MM.1S (cell line): ENCODE results near the gene GLMP.

Experiments used
- DNase-seq: peaks from one replicate; pipeline ENCODE4 v3.0.0-alpha.2; 2015
- H2AFZ ChIP-seq: fragments of 300-600 bp; sonication (generic); 2 replicates; pipeline ENCODE4 v1.6.0; 2016; ENCODE audit warnings: antibody characterized with exemption, low read length
- H3F3A ChIP-seq: fragments of 300-600 bp; sonication (generic); 2 replicates; pipeline ENCODE4 v1.6.1; 2016; ENCODE audit warnings: mild to moderate bottlenecking, antibody characterized with exemption, low read length, moderate library complexity, mixed read lengths; ENCODE audit not compliant: insufficient read depth
- H3K27ac ChIP-seq: fragments of 300-600 bp; sonication (generic); 2 replicates; pipeline ENCODE4 v1.5.1; 2016; ENCODE audit warnings: mild to moderate bottlenecking, low read length
- H3K27me3 ChIP-seq: fragments of 300-600 bp; sonication (generic); replicated peaks from 2 replicates; pipeline ENCODE4 v1.6.0; 2016; ENCODE audit warnings: low read length; ENCODE audit not compliant: insufficient read depth
- H3K36me3 ChIP-seq: fragments of 300-600 bp; sonication (generic); replicated peaks from 2 replicates; pipeline ENCODE4 v1.6.1; 2016; ENCODE audit warnings: mild to moderate bottlenecking, low read length, mixed read lengths; ENCODE audit not compliant: insufficient read depth
- H3K4me1 ChIP-seq: fragments of 300-600 bp; sonication (generic); 2 replicates; pipeline ENCODE4 v1.6.1; 2016; ENCODE audit warnings: low read length, mixed read lengths
- H3K4me2 ChIP-seq: fragments of 300-600 bp; sonication (generic); 2 replicates; pipeline ENCODE4 v1.6.0; 2016; ENCODE audit warnings: low read depth, low read length
- H3K4me3 ChIP-seq: fragments of 300-600 bp; sonication (generic); 2 replicates; pipeline ENCODE4 v1.5.1; 2016; ENCODE audit warnings: low read length, mixed read lengths
- H3K79me2 ChIP-seq: fragments of 300-600 bp; sonication (generic); 2 replicates; pipeline ENCODE4 v1.6.1; 2016; ENCODE audit warnings: mixed run types, low read length, mixed read lengths
- H3K9ac ChIP-seq: fragments of 300-600 bp; sonication (generic); 2 replicates; pipeline ENCODE4 v1.6.1; 2016; ENCODE audit warnings: low read length, mixed read lengths
- H3K9me2 ChIP-seq: fragments of 300-600 bp; sonication (generic); replicated peaks from 2 replicates; pipeline ENCODE4 v1.6.1; 2016; ENCODE audit warnings: mild to moderate bottlenecking, low read length, mixed read lengths; ENCODE audit not compliant: insufficient read depth
- H3K9me3 ChIP-seq: fragments of 300-600 bp; sonication (generic); replicated peaks from 2 replicates; pipeline ENCODE4 v1.6.1; 2016; ENCODE audit warnings: mild to moderate bottlenecking, low read length, mixed read lengths; ENCODE audit not compliant: insufficient read depth
- H4K20me1 ChIP-seq: fragments of 300-600 bp; sonication (generic); 2 replicates; pipeline ENCODE4 v1.6.1; 2016; ENCODE audit warnings: mild to moderate bottlenecking, low read length, moderate library complexity, mixed read lengths; ENCODE audit not compliant: insufficient read depth
- CTCF ChIP-seq: fragments of 300-600 bp; sonication (generic); IDR thresholded peaks from 2 replicates; pipeline ENCODE4 v1.5.1; 2016; ENCODE audit warnings: antibody characterized with exemption, low read length, mixed read lengths
- EZH2 ChIP-seq: fragments of 300-600 bp; sonication (generic); optimal IDR thresholded peaks from 2 replicates; pipeline ENCODE3; 2017; ENCODE audit warnings: low read depth, mild to moderate bottlenecking, antibody characterized with exemption, low read length, mixed read lengths
- EZH2phosphoT487 ChIP-seq: fragments of 300-600 bp; sonication (generic); IDR thresholded peaks from 2 replicates; pipeline ENCODE4 v1.6.1; 2018; ENCODE audit warnings: antibody characterized with exemption, low read length

The GLMP gene

GRCh38 chr1:156259805-156260204 is 35.7 kb downstream of the GLMP start:
- Histone ChIP-seq H3K36me3 (peaks cover 32% of the 10 kb centered on the region), H3K79me2 (0 out of 2 replicates have a peak, but pooled peaks cover 3% of the 10 kb centered on the region), H2AFZ (no peak overlapping the region), H3K9me2 (no peaks in the 10 kb centered on the region), H3F3A (no peaks in the 10 kb centered on the region), H3K27me3 (no peaks in the 10 kb centered on the region), H3K27ac (no peak overlapping the region), H3K4me3 (no peak overlapping the region), H3K9me3 (no peaks in the 10 kb centered on the region), H3K4me1 (no peaks in the 10 kb centered on the region), H3K9ac (no peak overlapping the region), H4K20me1 (no peaks in the 10 kb centered on the region), H3K4me2 (no peak overlapping the region)
- no peak for DNase-seq
- peak; percentile 40 for TF ChIP-seq CTCF
- TF ChIP-seq EZH2: no peak
- no peak for TF ChIP-seq EZH2phosphoT487

GRCh38 chr1:156258859-156259258 is 36.6 kb downstream of the GLMP start:
- H3K9ac ChIP-seq: no peak overlapping the region
- H3F3A ChIP-seq: no peaks in the 10 kb centered on the region
- peaks cover 32% of the 10 kb centered on the region for H3K36me3 ChIP-seq
- H4K20me1 ChIP-seq: no peaks in the 10 kb centered on the region
- no peaks in the 10 kb centered on the region for H3K9me2 ChIP-seq
- H3K9me3 ChIP-seq: no peaks in the 10 kb centered on the region
- no peak for TF ChIP-seq EZH2phosphoT487
- no peak for TF ChIP-seq EZH2
- no peak for TF ChIP-seq CTCF
- H3K27me3 ChIP-seq: no peaks in the 10 kb centered on the region
- H2AFZ ChIP-seq: no peak overlapping the region
- H3K79me2 ChIP-seq: 0 out of 2 replicates have a peak, but pooled peaks cover 3% of the 10 kb centered on the region
- H3K27ac ChIP-seq: no peak overlapping the region
- H3K4me2 ChIP-seq: no peak overlapping the region
- no peak for DNase-seq
- no peaks in the 10 kb centered on the region for H3K4me1 ChIP-seq
- no peak overlapping the region for H3K4me3 ChIP-seq

GRCh38 chr1:156257711-156258110 is 37.8 kb downstream of the GLMP start:
- 0 out of 2 replicates have a peak, but pooled peaks cover 3% of the 10 kb centered on the region for H3K79me2 ChIP-seq
- peaks cover 30% of the 10 kb centered on the region for H3K36me3 ChIP-seq
- H3F3A ChIP-seq: no peaks in the 10 kb centered on the region; the same call in 1 of the 2 replicates
- no peaks in the 10 kb centered on the region for H3K9me2 ChIP-seq
- TF ChIP-seq EZH2phosphoT487: no peak
- TF ChIP-seq EZH2: no peak
- TF ChIP-seq CTCF: no peak
- no peak overlapping the region for H3K27ac ChIP-seq
- H4K20me1 ChIP-seq: no peaks in the 10 kb centered on the region
- H3K27me3 ChIP-seq: no peaks in the 10 kb centered on the region
- DNase-seq: no peak
- H3K9me3 ChIP-seq: no peaks in the 10 kb centered on the region
- no peak overlapping the region for H2AFZ ChIP-seq
- H3K4me2 ChIP-seq: no peak overlapping the region
- H3K4me3 ChIP-seq: no peak overlapping the region
- H3K9ac ChIP-seq: no peak overlapping the region
- no peaks in the 10 kb centered on the region for H3K4me1 ChIP-seq
